NCI-H1417 treated with DMSO at 0.1 percent for 48 hours (cell line): Measurements from ENCODE around the gene ITPRIPL1.
"Not testable (repeated sequence)": the region's sequence is repeated elsewhere in the genome, so short reads cannot be mapped to it uniquely, and the experiment has no call there.

Source experiments
- DNase-seq: peaks from one replicate; lab custom pipeline; 2025; lab: John Stamatoyannopoulos, UW

The ITPRIPL1 gene, protein sequence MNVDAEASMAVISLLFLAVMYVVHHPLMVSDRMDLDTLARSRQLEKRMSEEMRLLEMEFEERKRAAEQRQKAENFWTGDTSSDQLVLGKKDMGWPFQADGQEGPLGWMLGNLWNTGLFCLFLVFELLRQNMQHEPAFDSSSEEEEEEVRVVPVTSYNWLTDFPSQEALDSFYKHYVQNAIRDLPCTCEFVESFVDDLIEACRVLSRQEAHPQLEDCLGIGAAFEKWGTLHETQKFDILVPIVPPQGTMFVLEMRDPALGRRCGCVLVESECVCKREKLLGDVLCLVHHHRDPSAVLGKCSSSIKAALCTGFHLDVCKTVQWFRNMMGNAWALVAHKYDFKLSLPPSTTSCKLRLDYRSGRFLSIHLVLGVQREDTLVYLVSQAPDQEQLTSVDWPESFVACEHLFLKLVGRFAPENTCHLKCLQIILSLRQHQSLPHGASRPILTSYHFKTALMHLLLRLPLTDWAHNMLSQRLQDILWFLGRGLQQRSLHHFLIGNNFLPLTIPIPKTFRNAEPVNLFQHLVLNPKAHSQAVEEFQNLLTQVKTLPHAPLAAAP

DNA sequence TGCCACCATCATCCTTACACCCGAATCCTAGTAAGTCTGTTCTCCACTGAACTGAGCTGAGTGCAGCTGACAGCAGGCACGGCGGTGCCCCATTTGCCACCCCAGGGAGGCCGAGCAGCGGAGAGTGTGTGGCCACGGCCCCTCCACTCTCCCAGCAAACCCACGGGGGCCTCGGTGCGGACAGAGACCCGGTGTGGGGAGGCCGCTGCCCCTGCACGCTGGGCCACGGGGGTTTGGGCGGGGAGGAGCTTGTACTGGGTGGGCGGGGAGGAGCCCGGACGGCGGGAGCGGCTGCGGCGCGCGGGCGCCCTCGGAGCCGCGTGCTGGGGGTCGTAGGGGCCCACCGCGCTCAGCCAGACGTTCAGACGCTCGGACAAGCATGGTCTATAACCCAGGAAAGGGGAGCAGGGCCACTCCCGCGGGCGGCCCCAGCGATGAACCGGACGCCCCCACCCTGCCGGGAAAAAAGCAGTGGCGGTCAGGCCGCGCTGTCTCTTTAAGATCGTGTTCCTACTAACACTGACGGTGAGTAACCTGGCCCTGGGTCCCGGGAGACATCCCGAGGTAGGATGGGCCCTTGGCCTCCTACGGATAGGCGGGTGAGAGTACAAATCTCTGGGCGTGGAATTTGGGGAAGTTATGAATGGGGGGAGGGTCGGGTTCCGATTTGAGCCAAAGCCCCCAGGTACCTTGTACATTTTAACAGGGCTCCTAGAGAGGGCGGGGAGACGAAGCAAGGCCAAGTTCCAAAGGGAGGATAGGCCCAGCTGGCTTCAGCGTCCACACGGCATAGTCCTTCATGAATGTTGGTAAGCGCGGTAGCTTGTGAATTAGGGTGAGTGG lies at the start of gene ITPRIPL1:
TSS of gene ITPRIPL1 (plus strand) at position 277 of the 843 bp plus-strand sequence. CDS start at position 800, 523 bp downstream.
- DNase-seq, result no peak

DNA sequence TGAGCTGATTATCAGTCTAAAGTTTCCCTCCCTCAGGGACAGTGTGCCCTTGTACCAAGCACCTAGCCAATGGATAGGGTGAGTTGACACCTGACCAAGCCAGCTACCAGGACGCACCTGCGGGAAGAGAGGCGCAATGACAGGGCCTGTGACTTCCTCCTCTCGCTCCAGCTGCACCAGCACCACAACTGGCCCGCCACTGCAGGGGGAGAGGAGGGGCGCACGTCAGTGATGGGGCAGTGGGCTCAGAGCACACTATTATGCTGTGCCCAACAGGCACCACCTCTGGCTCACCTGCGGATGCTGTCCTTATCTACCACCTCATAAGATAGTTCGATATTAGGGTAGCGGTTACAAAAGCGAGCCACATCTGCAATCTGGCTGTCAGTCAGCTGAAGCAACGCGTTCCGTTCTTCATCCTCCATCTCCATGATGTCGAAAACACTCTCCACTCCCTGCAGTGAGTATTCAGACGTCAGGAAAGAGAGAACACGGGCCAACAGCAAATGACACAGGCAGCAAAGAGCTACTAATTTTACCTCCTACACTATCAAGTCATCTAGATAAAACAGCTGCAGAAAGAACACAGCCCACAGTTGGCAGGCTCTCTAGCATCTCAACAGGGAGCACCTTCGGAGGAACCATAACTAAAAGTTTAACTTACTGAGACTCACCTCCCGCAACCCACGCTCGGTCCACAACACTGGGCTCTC lies 48.2 kb upstream of the ITPRIPL1 start:
- DNase-seq, result no peak

DNA sequence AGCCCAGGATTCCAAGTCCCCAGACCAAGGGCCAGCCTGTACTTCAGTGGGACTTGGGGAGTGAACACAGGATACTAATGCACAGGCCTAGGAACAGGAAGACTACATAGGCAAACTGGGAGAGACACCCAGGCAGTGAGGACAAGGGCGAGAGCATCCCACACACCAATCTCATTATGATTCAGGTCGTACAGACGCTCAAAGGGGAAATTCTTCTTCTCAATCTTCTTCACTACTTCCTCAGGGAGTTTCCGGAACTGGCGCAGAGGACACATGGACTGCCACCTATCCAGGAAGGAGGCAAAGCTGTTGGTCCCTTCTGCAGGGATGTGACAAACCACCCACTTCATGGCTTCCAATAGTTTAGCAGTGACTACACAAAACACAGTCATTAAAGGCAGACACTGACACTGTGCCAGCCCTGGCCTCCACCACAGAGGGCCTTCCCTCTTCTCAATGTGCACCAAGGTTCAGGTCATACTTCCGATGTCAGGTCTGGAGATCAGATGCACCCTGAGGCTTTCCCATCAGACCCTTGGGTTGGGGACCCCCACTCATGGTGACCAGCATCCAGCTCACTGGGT lies 37.8 kb upstream of the ITPRIPL1 start:
- no peak for DNase-seq

- DNase-seq, result no peak
Observed at GRCh38 chr2:96291751-96292150, 33.4 kb upstream of the ITPRIPL1 start.

DNA sequence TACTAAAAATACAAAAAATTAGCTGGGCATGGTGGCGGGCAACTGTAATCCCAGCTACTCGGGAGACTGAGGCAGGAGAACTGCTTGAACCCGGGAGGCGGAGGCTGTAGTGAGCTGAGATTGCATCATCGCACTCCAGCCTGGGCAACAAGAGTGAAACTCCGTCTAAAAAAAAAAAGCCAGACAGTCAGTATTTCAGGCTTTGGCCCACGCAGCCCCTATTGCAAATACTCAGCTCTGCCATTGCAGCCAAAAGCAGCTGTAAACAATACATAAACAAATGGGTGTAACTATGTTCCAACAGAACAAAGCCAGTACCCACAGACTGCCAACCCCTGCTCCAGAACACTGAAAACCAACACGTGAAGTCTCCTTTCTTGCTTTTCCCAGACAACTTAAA lies 30.8 kb upstream of the ITPRIPL1 start:
- DNase-seq, result not testable (repeated sequence)

DNA sequence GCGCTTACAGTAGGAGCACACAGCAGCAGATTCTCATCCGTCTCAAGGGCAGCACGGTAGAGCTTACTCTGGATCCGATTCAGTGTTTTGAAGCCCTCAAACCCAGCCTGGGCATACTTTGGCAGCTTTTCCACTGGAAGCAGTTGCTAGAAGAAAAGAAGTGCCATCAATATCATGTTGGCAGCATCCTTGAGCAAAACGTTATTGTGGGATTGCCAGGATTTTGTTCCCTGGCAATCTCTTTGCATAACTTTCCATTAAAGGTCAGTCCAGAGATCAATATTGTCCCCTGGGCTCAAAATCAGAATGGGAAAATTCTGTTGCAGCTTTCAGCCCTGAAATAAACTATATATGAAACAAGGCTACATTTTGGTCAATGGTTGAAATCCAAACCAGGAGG lies 28.2 kb upstream of the ITPRIPL1 start:
- DNase-seq, result no peak

DNA sequence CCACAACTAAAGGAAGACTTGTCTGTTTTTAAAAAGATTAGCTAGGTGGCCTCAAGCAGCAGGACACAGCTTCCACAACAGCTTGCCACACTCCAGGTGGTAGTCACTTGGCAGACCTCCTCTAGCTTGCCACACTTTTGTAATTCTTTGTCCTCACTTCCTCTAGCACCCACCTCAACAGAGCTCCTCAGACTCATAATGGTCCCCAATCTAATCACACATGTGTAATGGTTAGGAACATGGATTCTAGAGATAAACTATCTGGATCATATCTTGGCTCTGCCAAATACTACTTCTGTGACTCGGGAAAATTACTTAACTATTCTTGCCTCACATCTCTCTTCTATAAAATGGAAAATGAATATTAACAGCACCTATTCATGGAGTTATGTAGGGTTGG lies 23.3 kb upstream of the ITPRIPL1 start:
- no peak for DNase-seq

- DNase-seq, result no peak
Observed at GRCh38 chr2:96304606-96305005, 20.5 kb upstream of the ITPRIPL1 start.

DNA sequence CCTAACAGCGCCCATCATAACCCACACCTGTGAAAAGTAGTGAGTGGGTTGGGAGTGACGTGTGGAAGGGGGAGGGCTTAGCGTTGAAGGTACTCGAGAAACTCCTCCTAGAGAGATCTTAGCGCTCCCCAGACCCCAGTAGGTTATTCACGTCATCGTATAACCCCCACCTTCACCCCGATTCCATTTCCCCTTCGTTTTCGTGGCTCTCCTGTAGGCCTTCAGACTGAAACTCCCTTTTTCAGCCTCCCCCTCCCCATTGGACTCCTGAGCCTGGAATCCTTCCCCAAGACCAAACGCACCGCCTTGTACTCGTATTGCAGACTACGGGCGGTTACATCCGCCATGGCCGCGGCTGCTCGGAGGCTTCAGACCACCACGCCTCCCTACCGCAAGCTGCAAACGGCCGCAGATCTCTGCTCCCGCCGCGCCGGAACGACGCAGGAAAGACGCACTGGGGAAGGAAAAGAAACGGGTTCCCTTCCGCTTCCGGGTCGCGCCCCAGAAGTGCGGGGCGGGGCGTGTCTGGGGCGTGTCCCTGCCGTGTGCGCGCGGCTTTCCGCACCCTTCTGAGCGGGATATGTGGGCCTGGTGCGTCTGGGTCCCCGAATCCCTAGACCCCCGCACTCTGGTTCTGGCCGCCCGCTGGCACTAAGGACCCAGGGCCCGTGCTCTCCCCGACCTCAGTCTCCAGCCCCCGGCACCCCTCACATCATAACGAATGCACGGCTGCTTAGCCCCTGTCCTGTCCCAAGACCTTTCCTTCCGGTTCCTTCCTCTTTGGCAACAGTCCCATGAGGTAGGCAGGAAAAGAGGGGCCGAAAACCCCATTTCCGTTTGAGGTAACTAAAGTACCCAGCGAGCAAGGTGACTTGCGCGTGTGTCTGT lies 19.8 kb upstream of the ITPRIPL1 start, which contains the start of gene SNRNP200:
TSS of gene SNRNP200 (minus strand) at position 456 of the 888 bp plus-strand sequence. CDS start at position 347, 109 bp downstream.
- DNase-seq, result peak; percentile 58

GRCh38 chr2:96305979-96306308 lies 19.2 kb upstream of the ITPRIPL1 start:
- no peak for DNase-seq

DNA sequence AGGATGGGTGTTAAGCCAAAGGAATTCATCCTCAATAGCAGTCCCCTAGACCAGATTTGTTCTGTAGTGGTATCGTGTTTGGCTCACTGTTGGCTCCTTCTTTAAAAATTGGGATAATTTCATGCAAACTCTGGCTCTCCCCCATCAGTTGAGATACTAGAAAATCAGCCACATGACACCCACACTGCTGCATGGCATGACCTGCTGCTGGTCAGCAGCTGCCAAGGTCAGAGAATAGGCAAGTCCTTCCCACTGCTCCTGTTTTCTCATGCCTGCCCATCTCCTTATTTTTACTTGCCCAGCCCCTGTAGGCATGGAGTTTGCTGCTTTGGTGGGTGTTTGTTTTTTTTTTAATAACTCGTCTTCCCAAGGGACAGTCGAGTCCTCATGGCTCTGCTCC lies 18.7 kb upstream of the ITPRIPL1 start:
- no peak for DNase-seq

GRCh38 chr2:96308248-96308647 lies 16.9 kb upstream of the ITPRIPL1 start:
- DNase-seq, result no peak

- no peak for DNase-seq
Observed at GRCh38 chr2:96315005-96315399, 10.1 kb upstream of the ITPRIPL1 start.

DNA sequence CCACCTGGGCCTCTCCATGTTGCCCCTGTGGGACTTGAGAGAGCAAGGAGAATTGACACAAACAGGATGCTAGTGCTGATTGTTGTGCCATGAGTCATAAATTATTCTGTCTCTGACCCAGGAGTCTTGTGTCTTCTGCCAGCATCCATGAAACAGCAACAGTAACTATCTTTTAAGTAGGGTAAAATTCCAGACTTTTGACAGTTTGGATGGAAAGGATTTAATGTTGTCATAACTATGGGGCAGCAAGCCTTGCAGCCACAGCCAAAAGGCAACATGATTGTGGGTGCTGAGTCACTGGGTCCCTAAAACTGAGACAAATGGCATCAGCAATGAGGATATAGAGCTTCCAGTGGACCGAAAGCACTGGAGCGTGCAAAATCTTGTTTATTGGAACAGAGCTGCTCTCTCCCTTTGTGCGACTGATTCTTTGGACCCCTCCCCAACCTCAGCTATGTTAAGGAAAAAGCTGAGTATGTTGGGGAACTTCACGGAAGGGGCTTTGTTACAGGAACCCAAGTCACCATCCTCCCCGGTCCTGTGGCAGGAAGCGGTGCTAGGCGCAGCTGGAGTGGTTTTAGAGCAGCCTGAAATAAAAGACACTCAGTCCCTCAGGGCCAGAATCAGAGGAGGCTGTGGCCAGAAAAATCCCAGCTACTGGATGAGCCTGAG lies 9.6 kb upstream of the ITPRIPL1 start:
- DNase-seq, result no peak

- DNase-seq, result no peak
Observed at GRCh38 chr2:96316999-96317398, 8.1 kb upstream of the ITPRIPL1 start.

GRCh38 chr2:96317584-96317997 lies 7.5 kb upstream of the ITPRIPL1 start:
- no peak for DNase-seq

DNA sequence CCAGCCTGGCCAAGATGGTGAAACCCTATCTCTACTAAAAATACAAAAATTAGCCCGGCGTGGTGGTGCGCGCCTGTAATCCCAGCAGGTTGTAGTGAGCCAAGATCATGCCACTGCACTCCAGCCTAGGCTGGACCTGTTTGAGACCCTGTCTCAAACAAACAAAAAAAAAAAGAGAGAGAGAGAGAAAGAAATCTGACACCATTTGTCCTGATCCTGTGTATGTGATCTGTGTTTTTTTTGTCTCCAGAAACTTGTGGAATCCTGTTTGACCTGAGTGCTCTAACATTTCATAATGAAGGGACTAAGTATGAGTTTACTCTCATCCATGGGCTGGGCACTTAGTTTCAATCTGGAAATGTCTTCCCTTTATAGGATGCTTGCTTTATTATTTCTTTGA lies 6.4 kb upstream of the ITPRIPL1 start:
- no peak for DNase-seq

- no peak for DNase-seq
Observed at GRCh38 chr2:96319396-96319795, 5.7 kb upstream of the ITPRIPL1 start.

GRCh38 chr2:96320326-96320725 lies 4.8 kb upstream of the ITPRIPL1 start:
- no peak for DNase-seq
